NCI-H187 (cell line): ENCODE data around the gene LAMA3.

ENCODE experiments used
- DNase-seq, 2 experiments: peaks; one replicate each; lab custom pipeline; 2025; lab: John Stamatoyannopoulos, UW

The LAMA3 gene

GRCh38 chr18:23819001-23819400 is 129.7 kb downstream of the LAMA3 start:
- no peak for DNase-seq

- no peak for DNase-seq
Observed at GRCh38 chr18:23822590-23823385, 133.5 kb downstream of the LAMA3 start.

GRCh38 chr18:23824240-23824639 is 135.0 kb downstream of the LAMA3 start:
- DNase-seq = no peak

- no peak for DNase-seq
Observed at GRCh38 chr18:23824669-23825068, 135.4 kb downstream of the LAMA3 start.

DNA sequence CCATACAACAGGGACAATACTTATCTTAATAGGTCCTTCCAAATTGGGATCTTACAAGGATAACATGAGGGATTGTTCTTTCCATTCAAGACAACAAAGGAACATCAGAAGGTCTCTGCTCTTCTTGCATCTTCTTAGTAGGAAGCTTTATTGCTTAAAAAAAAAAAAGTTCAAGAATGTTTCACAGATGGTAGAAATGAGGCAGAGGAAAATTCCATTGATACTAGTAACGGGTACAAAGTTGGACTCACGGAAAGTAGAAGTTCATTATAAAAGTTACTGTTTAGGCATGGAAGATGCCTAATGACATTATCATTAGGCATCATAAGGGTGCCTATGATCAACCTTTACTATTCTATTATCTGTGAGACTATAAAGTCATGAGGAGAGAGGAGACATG is 136.2 kb downstream of the LAMA3 start:
- no peak for DNase-seq

GRCh38 chr18:23825978-23826405 is 136.7 kb downstream of the LAMA3 start:
- no peak for DNase-seq

GRCh38 chr18:23826850-23827620 is 137.8 kb downstream of the LAMA3 start:
- DNase-seq = no peak

DNA sequence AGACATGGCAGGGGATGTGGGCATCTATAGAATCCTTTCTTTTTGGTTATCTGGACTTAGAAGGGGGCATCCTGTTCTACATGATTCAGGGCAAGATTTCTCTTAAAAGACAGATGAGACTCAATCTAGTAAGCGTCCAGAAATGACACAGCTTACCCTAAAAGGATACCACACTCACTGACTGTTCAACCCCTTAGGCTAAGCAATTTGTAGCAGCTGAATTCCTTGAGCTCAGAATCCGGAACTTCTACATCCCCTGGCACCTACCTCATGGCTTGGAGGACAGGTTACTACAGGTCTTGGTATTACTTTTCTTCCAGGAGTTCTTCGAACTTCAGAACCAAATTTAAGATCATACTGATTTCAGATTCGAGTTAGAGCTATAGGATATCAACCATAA is 138.4 kb downstream of the LAMA3 start:
- DNase-seq = no peak

DNA sequence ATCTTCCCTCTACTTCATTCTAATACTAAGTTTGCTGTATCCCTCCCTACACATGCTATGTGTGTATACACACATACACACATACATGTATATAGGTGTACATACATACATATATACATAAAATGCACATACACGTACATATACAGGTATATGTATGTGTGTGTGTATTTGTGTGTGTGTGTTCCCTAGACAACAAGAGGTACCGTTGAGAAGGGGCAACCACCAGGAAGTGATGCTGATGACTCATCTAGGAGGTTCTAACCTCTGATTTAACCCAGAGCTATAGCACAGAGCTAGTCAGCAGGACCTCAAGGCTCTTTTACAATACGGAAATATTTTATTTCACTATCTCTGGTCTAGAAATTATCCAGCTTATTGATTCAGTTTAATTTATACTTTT is 139.2 kb downstream of the LAMA3 start:
- DNase-seq = no peak

DNA sequence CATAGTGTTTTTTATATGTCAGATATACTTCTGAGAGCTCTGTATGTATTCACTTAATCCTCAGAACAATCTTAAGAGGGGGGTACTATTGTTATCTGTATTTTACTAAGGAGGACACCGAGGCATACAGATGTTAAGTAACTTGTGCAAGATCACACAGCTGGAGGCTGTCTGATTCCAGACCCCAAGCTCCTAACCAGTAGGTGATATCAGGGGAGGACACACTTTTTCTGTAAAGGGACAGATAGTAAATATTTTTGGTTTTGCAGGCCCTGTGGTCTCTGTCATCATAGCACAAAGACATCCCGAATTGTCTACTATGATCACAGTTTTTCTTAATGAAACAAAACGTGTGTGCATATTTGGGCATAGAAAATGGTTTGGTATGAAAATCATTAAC is 143.7 kb downstream of the LAMA3 start:
- no peak for DNase-seq

- no peak for DNase-seq
Observed at GRCh38 chr18:23833714-23834113, 144.5 kb downstream of the LAMA3 start.

- DNase-seq = no peak
Observed at GRCh38 chr18:23835091-23835490, 145.8 kb downstream of the LAMA3 start.

DNA sequence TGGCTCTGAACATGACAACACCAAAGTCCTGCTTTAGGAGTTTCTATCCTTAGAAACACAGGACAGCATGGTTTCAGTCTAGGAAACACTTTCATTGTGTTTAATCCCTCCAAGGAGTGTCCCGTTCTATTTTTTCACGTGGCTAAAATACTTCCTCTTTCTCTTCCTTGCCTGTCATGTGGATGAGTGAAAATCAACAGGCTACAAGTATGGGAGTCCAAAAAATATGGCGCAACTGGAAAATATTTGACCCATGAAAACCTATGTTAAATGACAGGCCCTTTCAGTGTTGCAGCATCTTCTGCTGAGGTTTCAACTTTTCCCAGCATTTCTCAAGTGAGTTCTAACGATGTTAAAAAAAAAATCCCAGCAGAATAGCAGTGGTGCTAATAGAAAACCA is 146.3 kb downstream of the LAMA3 start:
- DNase-seq = no peak

DNA sequence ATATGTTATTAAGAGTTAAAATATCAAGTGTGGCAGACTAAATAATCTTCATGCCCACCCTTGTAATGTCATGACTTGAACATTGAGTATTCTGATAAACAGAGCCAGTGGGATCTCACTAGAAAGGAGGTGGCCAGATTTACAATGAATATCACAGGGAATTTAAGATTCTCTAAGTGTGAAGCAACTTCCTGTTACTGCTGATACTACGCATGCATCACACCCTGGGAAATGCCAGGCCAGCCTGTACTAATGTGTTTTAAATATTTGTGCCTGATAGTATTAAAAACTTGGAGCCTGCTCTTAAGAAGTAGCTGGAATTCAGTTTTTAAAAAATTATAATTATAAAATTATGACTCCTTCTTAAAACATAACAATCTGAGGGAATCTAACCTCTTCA is 148.3 kb downstream of the LAMA3 start:
- no peak for DNase-seq

DNA sequence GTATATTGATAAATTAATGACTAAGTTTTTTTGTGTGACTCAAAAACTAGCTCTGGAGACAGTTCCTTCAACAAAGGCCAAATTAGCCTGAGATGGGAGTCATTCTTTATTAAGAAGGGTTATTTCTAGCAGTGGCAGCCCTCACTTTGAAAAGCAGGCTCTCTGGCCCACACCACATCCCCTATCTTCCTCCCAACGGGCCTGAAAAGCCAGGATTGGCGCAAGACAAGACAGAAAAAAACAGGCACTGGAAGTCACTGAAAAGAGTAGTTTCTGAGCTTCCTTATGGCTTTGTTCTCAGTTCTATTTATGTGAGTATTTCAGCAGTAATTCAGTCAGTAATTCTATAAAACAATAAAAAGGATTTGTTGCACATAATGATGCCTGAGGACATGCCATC is 149.0 kb downstream of the LAMA3 start:
- DNase-seq = no peak

DNA sequence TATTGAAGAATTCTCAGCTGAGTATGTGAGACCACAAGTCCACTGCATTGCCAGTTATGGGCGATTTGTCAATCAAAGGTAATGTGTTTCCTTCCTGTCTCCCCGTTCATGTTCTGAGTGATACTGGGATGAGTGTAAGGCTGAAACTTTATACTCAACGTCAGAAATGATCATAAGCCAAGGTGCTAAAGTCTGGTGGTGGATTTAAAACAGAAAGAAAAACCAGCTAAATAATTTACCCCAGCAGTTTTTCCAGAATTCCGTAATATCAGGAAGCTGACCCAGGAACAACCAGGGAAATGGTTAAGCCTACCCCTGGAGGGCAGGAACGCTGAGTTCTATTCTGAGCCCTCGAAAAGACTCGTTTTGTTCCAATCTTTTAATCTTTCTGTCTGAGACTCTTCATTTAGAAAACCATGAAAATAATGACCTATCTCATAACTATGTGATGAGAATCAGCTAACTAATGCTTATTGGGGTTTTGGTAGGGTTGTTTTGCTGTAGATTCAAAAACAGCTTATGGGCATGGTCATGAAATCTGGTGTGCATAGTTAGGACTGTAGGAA is 149.6 kb downstream of the LAMA3 start:
- DNase-seq = no peak

GRCh38 chr18:23842305-23842704 is 153.1 kb downstream of the LAMA3 start:
- DNase-seq = no peak

GRCh38 chr18:23844991-23845680 is 155.9 kb downstream of the LAMA3 start:
- no peak for DNase-seq

DNA sequence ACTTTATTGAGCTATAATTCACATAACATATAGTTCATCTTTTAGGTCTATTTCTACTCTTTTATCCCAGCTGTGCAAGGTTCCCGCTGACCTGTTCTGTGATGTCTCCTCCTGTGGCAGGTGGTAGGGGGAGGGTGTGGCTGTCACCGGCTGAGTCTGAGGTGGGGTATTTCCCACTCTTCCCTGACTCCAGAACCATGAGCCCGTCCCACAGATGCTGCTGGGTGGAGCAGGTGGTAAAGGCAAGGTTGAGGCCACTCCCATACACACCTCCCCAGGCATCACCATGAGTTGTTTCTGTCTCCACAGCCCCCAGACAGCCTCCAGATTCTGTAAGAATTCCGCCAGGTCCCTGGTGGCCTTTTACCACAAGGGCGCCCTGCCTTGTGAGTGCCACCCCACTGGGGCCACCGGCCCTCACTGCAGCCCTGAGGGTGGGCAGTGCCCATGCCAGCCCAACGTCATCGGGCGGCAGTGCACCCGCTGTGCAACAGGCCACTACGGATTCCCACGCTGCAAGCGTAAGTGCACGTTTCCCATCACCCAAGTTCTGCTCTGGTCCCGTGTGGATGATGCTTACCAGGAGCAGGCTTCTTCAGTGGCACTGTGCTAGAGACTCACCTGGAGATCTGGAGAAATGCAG is 156.9 kb downstream of the LAMA3 start:
- no peak for DNase-seq

DNA sequence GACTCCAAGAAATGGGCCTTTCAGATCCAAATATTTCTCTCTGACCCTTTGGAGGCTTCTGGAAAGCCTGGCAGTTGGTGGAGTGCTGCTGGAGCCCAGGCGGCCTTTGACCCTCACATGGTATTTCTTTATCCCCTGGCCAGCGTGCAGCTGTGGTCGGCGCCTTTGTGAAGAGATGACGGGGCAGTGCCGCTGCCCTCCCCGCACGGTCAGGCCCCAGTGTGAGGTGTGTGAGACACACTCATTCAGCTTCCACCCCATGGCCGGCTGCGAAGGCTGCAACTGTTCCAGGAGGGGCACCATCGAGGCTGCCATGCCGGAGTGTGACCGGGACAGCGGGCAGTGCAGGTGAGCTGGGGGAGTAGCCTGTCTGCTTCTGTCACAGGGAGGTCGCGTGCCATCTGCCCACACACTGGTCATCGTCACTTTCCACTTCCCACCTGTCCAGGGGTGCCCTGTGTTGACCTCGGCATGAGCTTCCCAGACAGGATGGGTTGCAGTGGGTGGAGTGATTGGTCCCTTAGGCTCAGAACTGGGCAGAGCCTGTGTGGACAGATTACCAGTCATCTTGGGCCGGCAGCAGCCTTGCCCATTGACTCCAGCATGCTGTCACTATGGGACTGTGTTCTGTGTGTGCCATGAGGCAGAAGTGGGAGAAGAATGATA is 158.2 kb downstream of the LAMA3 start:
- no peak for DNase-seq

GRCh38 chr18:23849141-23849540 is 159.9 kb downstream of the LAMA3 start:
- no peak for DNase-seq
